Mucosa of stomach (tissue), 1 donor: Measurements from ENCODE around the gene CDC42BPB.

Experiments
- H3K27me3 ChIP-seq: one replicate; pipeline ENCODE4 v1.7.0; 2013; ENCODE audit warnings: mild to moderate bottlenecking, low read length; ENCODE audit not compliant: control insufficient read depth, insufficient read depth
- H3K36me3 ChIP-seq: one replicate; pipeline ENCODE4 v1.7.0; 2013; ENCODE audit warnings: low read length; ENCODE audit not compliant: control insufficient read depth, insufficient read depth
- H3K4me1 ChIP-seq: one replicate; pipeline ENCODE4 v1.7.0; 2013; ENCODE audit warnings: mild to moderate bottlenecking, low read length; ENCODE audit not compliant: control insufficient read depth, insufficient read depth
- H3K4me3 ChIP-seq: one replicate; pipeline ENCODE4 v1.7.0; 2013; ENCODE audit warnings: low read length
- H3K9ac ChIP-seq: one replicate; pipeline ENCODE4 v1.7.0; 2013; ENCODE audit warnings: mild to moderate bottlenecking, low read length, moderate library complexity
- H3K9me3 ChIP-seq: one replicate; pipeline ENCODE4 v1.7.0; 2013; ENCODE audit warnings: mild to moderate bottlenecking, low read length, moderate library complexity; ENCODE audit not compliant: control insufficient read depth
- donor health status: Pancreatic carcinoma.

Gene CDC42BPB

DNA sequence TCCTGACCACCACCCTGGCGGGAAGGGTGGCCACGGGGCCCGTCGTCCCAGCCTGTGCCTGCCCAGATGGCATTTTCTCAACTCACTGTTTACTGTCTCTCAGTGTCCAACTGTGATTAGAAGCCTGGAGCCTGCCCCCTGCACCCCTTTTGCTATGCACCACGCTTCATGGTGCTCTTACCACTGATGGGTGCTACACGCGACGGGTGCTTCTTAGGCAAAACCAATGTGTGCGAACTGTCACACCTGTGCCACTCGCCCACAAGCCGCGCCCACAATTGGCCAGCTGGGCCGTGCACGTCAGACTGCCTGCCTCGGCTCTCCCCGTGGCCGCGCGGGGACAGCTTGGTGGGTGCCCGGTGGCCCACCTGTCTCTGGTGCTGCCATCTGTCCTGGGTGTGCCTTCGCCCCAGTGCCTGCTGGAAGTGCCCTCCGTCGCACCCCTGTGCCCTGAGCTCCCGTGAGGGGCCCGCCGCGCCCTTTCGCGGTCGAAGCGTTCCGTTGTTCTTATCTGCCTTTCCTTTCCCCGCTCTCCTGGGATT, 150.0 kb downstream of the CDC42BPB start:
- Histone ChIP-seq H3K9ac (no peak overlapping the region), H3K9me3 (no peaks in the 10 kb centered on the region), H3K4me1 (no peaks in the 10 kb centered on the region), H3K27me3 (no peaks in the 10 kb centered on the region), H3K4me3 (no peak overlapping the region), H3K36me3 (no peaks in the 10 kb centered on the region)

DNA sequence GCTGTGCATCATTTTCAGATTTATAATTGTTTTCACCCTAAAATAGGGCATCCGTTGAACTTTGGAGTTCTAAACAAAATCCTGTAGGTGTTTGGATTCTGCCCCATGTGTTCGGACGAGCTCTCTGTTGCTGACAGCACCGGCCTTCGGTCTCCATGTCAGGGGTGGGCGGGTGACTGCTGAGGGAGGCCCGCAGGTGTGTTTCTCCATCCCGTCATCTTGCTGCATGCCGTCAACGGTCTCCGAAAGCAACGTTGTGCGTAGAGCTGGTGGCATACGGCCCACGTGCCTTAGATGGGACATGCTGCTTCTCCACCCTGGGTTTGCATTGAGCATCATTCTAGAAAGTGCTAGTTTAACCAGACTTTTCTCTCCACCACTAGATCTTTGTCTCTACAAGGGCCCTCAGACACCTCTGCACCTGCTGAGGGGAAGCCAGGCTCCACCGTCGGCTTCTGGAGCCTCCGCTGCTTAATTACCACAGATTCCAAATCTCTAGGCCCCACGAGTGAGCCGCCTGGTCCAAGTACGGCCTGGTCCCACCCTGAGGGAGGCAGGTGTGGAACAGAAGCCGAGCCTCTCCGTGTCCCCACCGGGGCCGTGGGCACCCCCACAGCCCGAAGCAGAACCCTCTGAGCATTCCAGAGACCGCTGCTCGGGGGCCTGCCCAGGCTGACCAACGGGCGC, 150.6 kb downstream of the CDC42BPB start:
- H3K4me1 ChIP-seq = no peaks in the 10 kb centered on the region
- H3K36me3 ChIP-seq = no peaks in the 10 kb centered on the region
- H3K9ac ChIP-seq = no peak overlapping the region
- no peaks in the 10 kb centered on the region for H3K9me3 ChIP-seq
- no peak overlapping the region for H3K4me3 ChIP-seq
- H3K27me3 ChIP-seq = no peaks in the 10 kb centered on the region

DNA sequence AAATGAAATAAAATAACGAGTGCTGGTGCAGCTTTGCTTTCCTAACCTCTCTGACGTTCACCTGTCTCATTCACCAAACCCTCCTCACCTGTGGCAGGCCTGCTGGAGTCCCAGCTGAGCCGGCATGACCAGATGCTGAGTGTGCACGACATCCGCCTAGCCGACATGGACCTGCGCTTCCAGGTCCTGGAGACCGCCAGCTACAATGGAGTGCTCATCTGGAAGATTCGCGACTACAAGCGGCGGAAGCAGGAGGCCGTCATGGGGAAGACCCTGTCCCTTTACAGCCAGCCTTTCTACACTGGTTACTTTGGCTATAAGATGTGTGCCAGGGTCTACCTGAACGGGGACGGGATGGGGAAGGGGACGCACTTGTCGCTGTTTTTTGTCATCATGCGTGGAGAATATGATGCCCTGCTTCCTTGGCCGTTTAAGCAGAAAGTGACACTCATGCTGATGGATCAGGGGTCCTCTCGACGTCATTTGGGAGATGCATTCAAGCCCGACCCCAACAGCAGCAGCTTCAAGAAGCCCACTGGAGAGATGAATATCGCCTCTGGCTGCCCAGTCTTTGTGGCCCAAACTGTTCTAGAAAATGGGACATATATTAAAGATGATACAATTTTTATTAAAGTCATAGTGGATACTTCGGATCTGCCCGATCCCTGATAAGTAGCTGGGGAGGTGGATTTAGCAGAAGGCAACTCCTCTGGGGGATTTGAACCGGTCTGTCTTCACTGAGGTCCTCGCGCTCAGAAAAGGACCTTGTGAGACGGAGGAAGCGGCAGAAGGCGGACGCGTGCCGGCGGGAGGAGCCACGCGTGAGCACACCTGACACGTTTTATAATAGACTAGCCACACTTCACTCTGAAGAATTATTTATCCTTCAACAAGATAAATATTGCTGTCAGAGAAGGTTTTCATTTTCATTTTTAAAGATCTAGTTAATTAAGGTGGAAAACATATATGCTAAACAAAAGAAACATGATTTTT, 151.9 kb downstream of the CDC42BPB start:
- Histone ChIP-seq H3K9me3 (no peaks in the 10 kb centered on the region), H3K4me1 (no peaks in the 10 kb centered on the region), H3K9ac (no peak overlapping the region), H3K36me3 (no peaks in the 10 kb centered on the region), H3K4me3 (no peak overlapping the region), H3K27me3 (no peaks in the 10 kb centered on the region)

DNA sequence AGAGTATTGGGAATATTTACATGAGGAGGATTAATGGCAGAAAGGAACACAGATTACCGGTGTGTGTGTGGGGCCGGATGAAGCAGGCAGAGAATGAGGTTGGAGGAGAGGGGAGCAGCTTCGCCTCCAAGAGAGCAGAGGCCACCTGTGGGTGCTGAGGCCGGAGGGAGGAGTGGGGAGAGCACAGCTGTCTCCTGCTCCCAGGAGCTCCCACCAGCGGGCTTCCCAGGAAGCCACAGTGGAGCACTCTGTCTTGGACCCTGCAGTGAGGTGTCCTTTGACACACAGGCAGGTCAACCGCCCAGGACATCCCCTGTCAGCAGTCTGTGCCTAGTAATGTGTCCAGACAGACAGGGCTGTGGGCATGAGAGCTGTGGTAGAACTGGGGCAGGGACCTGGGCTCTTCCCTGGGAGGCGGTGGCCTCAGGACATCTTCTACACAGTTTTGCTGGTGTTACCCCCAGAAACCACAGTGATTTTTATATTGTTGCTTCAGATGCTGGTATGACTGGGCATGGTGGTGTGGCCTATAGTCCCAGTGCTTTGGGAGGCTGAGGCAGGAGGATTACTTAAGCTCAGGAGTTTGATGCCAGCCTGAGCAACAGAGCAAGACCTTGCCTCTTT, 153.3 kb downstream of the CDC42BPB start:
- no peaks in the 10 kb centered on the region for H3K27me3 ChIP-seq

DNA sequence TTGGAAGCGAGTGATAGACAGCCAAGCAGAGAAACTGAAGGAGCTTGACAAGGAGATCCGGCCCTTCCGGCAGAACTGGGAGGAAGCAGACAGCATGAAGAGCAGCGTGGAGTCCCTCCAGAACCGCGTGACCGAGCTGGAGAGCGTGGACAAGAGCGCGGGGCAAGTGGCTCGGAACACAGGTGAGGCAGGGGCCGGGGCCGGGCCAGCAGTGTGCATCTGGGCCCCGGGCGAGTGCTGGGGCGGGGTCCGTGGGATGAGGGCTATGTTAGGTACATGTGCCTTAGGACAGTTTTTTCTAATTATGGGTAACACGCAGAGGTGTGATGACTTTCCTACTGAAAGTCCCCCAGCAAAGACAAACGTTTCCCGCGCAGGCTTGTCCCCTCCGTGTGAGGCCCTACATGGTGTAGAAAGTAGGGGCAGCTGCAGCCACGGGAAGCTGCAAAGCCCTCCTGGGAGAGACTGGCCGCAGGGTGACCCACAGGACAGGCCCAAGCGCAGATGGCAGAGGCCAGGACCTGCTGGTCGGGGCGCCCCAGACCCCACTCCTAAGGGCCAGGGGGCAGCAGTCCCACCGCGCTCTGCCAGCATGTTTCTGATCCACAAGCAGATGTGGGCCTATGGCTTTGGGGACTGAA, 154.0 kb downstream of the CDC42BPB start:
- no peak overlapping the region for H3K4me3 ChIP-seq
- no peaks in the 10 kb centered on the region for H3K36me3 ChIP-seq
- H3K9ac ChIP-seq = no peak overlapping the region
- H3K9me3 ChIP-seq = no peaks in the 10 kb centered on the region
- H3K27me3 ChIP-seq = no peaks in the 10 kb centered on the region
- no peaks in the 10 kb centered on the region for H3K4me1 ChIP-seq

More for the DNA sequence above, 153.3 kb downstream of the CDC42BPB start:
- no peaks in the 10 kb centered on the region for H3K4me1 ChIP-seq
- H3K4me3 ChIP-seq = no peak overlapping the region
- H3K36me3 ChIP-seq = no peaks in the 10 kb centered on the region
- H3K9ac ChIP-seq = no peak overlapping the region
- no peaks in the 10 kb centered on the region for H3K9me3 ChIP-seq

DNA sequence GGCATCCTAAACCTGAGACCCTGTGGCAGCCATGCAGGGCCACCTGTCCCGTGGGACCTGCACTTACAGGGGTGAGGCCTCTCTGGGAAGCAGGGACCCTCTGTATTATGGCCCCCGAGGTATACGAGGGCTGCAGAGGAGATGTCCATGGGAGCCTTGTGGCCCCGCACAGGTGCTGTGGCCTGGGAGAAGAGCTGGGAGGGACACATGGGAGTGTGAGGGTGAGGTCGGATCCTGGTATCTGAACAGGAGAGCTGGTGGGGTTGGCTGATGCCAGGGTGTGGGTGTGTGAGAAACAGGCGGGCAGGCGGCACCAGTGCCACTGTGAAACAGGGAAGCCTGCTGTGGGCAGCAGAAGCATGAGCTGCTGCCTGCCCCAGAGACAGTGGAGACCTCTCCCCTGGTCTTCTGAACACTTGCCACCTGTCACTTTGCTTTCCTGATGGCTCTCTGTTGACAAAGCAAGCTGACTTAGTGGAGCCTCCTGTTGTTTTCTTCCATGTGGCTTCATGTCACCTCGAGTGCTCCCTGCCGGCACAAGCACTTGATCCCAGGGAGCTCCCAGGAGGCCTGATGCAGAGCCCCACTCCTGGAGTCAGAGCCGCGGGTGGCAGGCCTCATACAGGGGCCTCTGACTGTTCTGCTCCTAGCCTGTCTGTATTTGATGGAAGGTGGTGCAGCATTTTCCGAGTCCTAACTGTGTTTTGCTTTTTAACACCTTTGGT, 154.7 kb downstream of the CDC42BPB start:
- Histone ChIP-seq H3K36me3 (no peaks in the 10 kb centered on the region), H3K4me3 (no peak overlapping the region), H3K27me3 (no peaks in the 10 kb centered on the region), H3K9me3 (no peaks in the 10 kb centered on the region), H3K4me1 (no peaks in the 10 kb centered on the region), H3K9ac (no peak overlapping the region)

DNA sequence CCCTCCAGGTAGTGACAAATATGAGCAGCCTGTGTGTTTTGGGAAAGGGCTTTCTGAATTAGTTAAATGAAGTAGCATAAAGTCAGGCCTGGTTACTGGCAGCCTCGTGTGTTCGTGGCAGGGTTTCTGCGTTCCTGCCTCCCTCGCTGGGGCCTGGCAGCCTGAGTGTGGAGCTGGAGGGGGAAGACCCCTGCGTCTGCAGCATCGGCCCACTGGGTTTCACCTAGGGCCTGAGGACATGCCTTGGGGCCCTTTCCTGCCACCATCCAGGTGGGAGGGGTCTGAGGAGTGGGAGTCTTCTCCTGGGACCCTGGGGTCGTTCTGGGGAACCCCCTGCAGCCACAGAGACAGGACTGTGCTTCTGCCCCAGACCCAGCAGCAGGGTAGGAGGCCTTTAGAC, 155.3 kb downstream of the CDC42BPB start:
- no peaks in the 10 kb centered on the region for H3K27me3 ChIP-seq
- no peak overlapping the region for H3K4me3 ChIP-seq
- H3K4me1 ChIP-seq = no peaks in the 10 kb centered on the region
- no peak overlapping the region for H3K9ac ChIP-seq
- H3K9me3 ChIP-seq = no peaks in the 10 kb centered on the region
- H3K36me3 ChIP-seq = no peaks in the 10 kb centered on the region

DNA sequence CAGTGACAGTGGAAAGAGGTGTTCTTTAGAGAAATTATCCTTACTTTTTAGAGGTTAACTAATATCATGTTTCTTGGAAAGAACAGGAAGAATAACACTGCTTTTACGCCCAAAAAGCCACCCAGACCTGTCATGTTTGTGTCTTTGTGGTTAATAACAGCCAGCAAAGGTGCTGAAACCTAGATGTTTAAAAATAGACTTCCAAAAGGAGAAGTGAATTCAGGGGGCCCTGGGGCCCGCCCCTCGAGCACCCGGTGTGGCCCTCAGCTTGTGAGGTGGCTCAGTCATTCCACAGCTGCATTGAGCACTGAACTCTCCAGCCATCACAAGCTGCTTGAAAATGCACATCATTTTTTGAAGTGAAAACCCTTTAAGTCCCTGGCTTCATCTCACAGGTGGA, 155.7 kb downstream of the CDC42BPB start:
- H3K4me1 ChIP-seq = no peaks in the 10 kb centered on the region
- H3K36me3 ChIP-seq = no peaks in the 10 kb centered on the region
- H3K4me3 ChIP-seq = no peak overlapping the region
- no peaks in the 10 kb centered on the region for H3K9me3 ChIP-seq
- H3K9ac ChIP-seq = no peak overlapping the region
- H3K27me3 ChIP-seq = no peaks in the 10 kb centered on the region

DNA sequence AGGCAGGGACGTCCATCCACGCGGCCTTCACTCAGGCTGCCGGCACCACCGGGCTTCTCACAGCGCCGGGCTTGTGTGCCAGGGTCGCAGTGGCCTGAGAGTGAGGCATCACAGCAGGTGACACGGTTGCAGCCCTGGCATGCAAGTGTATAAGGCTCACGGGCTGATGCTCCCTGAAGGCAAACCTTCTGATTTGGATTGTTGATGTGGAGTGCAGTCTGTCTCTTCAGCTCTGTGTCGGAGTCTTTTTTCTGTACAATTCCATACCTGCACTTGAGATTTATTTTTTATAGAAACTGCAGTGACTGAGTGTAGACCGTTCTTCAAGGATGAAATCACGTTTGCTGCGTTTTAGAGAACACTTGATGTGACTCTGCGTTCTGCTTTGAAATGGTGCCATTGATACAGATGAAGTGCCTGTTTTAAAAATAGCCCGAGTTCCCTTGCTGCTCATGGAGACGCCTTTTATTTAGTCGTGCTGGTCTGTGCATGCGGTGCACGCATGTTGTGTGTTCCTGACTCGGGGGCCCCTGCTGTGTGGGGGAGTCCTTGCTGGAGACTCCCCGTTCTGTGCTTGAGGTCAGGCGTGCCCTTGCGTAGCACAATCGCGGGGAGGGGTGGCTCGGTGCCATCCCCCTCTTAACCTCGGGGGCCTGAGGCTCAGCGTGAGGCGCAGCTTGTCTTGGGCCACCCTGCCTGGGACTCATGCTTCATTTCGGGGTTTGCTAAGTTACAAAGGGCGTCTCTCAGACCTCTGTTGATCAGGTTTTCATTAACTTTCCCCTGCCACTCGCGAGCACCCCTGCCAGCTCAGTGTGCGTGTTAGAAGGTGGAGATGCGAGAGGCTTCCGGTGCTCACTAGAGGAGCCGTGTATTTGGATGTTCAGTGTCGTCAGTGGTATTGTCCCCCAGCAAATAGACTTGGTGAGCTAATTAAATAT, 156.4 kb downstream of the CDC42BPB start:
- no peak overlapping the region for H3K9ac ChIP-seq
- H3K36me3 ChIP-seq = no peaks in the 10 kb centered on the region
- no peak overlapping the region for H3K4me3 ChIP-seq
- no peaks in the 10 kb centered on the region for H3K27me3 ChIP-seq
- H3K9me3 ChIP-seq = no peaks in the 10 kb centered on the region
- H3K4me1 ChIP-seq = no peaks in the 10 kb centered on the region

DNA sequence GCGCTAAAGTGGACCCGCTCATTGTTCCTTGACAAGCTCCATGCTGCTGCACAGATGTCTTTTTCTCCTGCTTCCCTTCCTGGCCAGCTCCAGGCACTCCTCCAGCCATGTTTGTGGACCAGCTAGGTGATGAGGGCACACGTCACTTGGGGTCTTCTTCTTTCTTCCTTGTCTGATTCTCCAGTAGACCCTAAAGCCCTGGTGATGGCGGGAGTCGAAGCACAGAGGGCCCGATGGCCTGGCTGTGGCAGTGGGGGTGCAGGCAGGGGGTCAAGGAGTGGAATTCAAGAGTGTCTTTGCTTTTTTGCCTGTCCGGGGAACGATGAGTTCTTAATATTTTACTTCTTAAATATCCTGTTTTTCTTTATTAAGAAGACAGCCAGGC, 157.8 kb downstream of the CDC42BPB start:
- Histone ChIP-seq H3K36me3 (no peaks in the 10 kb centered on the region), H3K9ac (no peak overlapping the region), H3K4me1 (no peaks in the 10 kb centered on the region), H3K4me3 (no peak overlapping the region), H3K27me3 (no peaks in the 10 kb centered on the region), H3K9me3 (no peaks in the 10 kb centered on the region)
